Activated naive CD4-positive, alpha-beta T cell treated with anti-CD3 and anti-CD28 coated beads for 36 hours (primary cell): ENCODE data around the gene CALML4. TPM values are rescaled to one million over a fixed set of nuclear protein-coding genes. Genes with fewer than 3 reads are reported as not detected.
A peak's percentile ranks its signal among the peaks of the same experiment; 100 is the strongest.

ENCODE experiments used
- CTCF ChIA-PET: fragments of 350-600 bp; sonication (Branson Sonifier 250); formaldehyde crosslinking; loops from one replicate; lab custom pipeline; 2021; ENCODE audit warnings: antibody characterized with exemption; lab: Charles Lee
- DNase-seq: peaks from one replicate; pipeline ENCODE4 v3.0.0-alpha.2; 2020
- H3K27ac Mint-ChIP-seq: one replicate; pipeline ENCODE4 v1.8.0; 2021; ENCODE audit warnings: mild to moderate bottlenecking, mixed read lengths
- H3K27me3 Mint-ChIP-seq: one replicate; pipeline ENCODE4 v1.8.0; 2021; ENCODE audit warnings: low read depth, mixed read lengths
- H3K36me3 Mint-ChIP-seq: one replicate; pipeline ENCODE4 v1.8.0; 2021; ENCODE audit warnings: low read depth, mixed read lengths
- H3K4me1 Mint-ChIP-seq: one replicate; pipeline ENCODE4 v1.8.0; 2021; ENCODE audit warnings: low read depth, mixed read lengths
- H3K4me3 Mint-ChIP-seq: one replicate; pipeline ENCODE4 v1.8.0; 2021; ENCODE audit warnings: mild to moderate bottlenecking, moderate library complexity, mixed read lengths
- H3K9me3 Mint-ChIP-seq: one replicate; pipeline ENCODE4 v1.8.0; 2021; ENCODE audit warnings: mixed read lengths
- intact Hi-C: fragments of 100-400 bp; cut with micrococcal nuclease; formaldehyde crosslinking; loops from one replicate; pipeline ENCODE4 v1.15.1; 2023
- total RNA-seq, 2 experiments: library from RNA; stranded (reverse); gene quantifications; one replicate each; pipeline ENCODE4 v1.2.3, GENCODE V29; 2021

The CALML4 gene
- total RNA-seq, 2 experiments from 2014 or later: 8.5 to 11.4 TPM

DNA sequence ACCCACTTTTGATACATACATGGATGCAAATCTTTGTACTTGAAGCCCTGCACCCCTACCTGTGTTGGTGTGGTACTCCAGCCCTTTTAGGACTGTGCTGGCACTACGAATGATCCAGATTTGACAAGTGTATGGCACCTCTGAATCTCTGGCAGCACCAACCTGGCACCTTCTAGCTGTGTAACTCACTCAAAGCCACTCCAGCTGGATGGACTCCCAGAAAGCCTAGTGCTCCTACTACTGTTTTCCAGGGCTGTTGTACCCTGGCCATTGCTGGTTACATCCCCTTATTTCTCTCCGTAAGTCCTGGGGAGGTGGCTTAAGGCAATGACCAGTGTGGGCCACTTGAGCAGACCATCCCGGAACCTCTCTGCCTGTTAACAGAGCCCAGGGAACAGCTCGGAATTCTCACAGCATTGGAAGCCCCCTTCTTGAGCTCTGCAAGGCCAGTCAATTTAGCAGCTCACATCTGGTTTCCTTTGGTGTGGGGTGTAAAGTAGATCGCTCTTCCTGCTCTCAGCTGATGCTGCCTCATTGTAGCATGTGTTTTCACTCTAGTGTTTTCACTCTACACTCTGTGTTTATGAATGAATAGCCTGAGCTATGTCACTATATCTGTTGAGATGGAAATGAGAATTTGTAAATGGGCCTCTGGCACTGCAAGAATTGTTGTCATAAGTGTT, 12.2 kb downstream of the CALML4 start:
- Mint-ChIP-seq H3K9me3 (no peaks in the 10 kb centered on the region), H3K4me3 (no peak overlapping the region), H3K27me3 (no peaks in the 10 kb centered on the region), H3K36me3 (peaks cover 34% of the 10 kb centered on the region), H3K4me1 (no peaks in the 10 kb centered on the region), H3K27ac (no peak overlapping the region)
- CTCF ChIA-PET: interaction anchor here (1.2 to 1.3 kb wide), 2 partner anchors 9 to 337 kb away, joined by 3 to 5 read pairs; no protein-coding TSS in a partner anchor
- DNase-seq: no peak
- intact Hi-C loops: no loop called here

DNA sequence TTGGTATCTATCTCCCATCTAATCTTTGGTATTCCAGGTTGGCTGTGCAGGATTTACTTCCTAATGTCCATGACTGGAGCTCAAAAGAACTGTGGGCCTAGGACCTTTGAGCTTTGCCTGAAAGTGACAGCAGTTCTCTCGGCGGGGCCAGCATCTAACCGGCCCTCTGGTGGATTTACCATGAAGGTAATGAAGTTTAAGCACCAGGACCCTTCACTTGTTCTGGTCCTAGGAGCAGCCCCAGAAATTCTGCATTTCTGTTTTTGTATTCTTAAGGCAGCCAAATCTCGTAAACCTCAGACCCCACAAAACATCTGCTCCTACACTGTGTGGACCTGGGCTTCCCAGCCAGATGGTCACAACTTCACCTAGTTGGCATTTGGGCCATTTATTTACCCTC, 13.0 kb downstream of the CALML4 start:
- H3K4me1 Mint-ChIP-seq: peaks cover 3% of the 10 kb centered on the region
- H3K36me3 Mint-ChIP-seq: peaks cover 32% of the 10 kb centered on the region
- H3K9me3 Mint-ChIP-seq: no peaks in the 10 kb centered on the region
- H3K4me3 Mint-ChIP-seq: no peak overlapping the region
- no peak for DNase-seq
- CTCF ChIA-PET: interaction anchor here (0.6 to 1.3 kb wide), 2 partner anchors 8 to 665 kb away, joined by 3 read pairs; no protein-coding TSS in a partner anchor
- no peaks in the 10 kb centered on the region for H3K27me3 Mint-ChIP-seq
- H3K27ac Mint-ChIP-seq: no peak overlapping the region
- intact Hi-C loops: no loop called here

DNA sequence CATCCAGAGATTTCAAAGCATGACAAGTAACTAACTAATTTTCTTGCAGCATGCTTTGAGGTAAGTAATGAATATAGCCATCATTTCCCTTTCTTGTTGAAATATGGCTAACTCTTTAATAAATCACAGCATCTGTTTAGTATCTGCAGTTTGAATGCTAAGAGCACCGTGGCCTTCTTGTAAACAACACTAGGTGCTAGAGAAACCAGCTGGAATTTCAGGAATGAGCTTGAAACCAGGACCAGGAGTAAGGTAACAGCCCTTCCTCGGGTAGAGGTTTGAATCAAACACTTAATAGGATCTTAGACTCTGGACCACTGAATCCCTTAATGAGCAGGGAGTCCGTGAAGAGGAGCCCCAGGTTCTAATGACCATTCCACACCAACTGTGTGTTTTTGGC, 13.6 kb downstream of the CALML4 start:
- DNase-seq: no peak
- Mint-ChIP-seq H3K4me1 (peaks cover 3% of the 10 kb centered on the region), H3K36me3 (peaks cover 31% of the 10 kb centered on the region), H3K27me3 (no peaks in the 10 kb centered on the region), H3K4me3 (no peak overlapping the region), H3K27ac (no peak overlapping the region), H3K9me3 (no peaks in the 10 kb centered on the region)
- intact Hi-C loops: no loop called here
- CTCF ChIA-PET: interaction anchor here (0.6 to 1.3 kb wide), 2 partner anchors 7 to 666 kb away, joined by 3 read pairs; no protein-coding TSS in a partner anchor

DNA sequence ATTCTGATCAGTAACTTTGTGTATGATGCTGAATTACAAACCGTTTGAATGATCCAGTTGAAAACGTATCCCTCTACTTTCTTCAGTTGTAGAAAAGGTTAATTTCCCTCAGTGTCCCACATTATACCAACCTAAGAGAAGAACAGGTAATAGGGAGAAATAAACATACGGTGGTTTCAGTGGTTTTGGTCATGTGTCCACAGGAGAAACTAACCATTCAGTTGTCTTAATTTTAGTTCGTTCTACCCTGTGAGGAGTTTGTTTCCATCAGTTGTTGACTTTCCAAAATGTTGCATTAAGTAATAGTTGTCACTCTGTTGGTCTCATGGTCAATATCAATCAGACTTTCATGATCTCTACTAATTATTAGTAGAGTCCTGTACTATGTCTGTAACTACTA, 15.1 kb downstream of the CALML4 start:
- H3K4me3 Mint-ChIP-seq: no peak overlapping the region
- H3K36me3 Mint-ChIP-seq: peaks cover 31% of the 10 kb centered on the region
- CTCF ChIA-PET: no interaction called here
- DNase-seq: no peak
- H3K27me3 Mint-ChIP-seq: no peaks in the 10 kb centered on the region
- H3K4me1 Mint-ChIP-seq: peaks cover 3% of the 10 kb centered on the region
- no peak overlapping the region for H3K27ac Mint-ChIP-seq
- no peaks in the 10 kb centered on the region for H3K9me3 Mint-ChIP-seq
- intact Hi-C loops: no loop called here

DNA sequence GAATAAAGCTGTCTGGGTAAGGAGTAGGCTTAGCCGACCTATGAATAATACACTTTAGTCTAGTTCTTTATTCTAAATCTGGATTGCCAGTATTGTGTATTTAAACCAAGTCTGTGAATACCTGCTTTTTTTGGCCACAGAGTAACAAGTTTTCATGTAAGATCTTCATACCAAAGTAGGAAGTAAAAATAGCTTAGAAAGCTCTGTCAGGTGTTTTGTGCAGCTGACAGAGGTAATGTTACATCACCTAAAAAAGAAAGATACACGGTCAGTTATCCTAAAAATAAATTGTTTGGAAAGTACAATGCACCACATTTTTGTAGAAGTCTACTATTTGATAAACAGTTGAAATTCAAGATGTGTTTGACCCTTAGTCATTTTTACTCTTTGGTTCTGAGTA, 16.5 kb downstream of the CALML4 start:
- H3K4me1 Mint-ChIP-seq: peaks cover 3% of the 10 kb centered on the region
- H3K9me3 Mint-ChIP-seq: no peaks in the 10 kb centered on the region
- no peaks in the 10 kb centered on the region for H3K27me3 Mint-ChIP-seq
- CTCF ChIA-PET: interaction anchor here (0.7 kb wide), 1 partner anchor 96 kb away, joined by 3 read pairs; no protein-coding TSS in a partner anchor
- intact Hi-C loops: no loop called here
- H3K27ac Mint-ChIP-seq: no peak overlapping the region
- H3K36me3 Mint-ChIP-seq: peaks cover 32% of the 10 kb centered on the region
- no peak for DNase-seq
- no peak overlapping the region for H3K4me3 Mint-ChIP-seq

DNA sequence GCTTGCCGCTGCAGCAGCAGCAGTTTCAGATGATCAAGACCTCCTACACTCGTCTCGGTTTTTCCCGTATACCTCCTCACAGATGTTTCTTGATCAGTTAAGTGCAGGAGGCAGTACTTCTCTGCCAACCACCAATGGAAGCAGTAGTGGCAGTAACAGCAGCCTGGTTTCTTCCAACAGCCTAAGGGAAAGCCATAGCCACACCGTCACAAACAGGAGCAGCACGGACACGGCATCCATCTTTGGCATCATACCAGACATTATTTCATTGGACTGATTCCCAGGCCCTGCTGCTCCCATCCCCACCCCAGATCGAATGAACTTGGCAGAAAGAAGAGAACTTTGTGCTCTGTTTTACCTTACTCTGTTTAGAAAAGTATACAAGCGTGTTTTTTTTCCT, 17.6 kb downstream of the CALML4 start:
- no peaks in the 10 kb centered on the region for H3K27me3 Mint-ChIP-seq
- no peak overlapping the region for H3K4me3 Mint-ChIP-seq
- H3K27ac Mint-ChIP-seq: peak overlapping the region; percentile 36
- H3K9me3 Mint-ChIP-seq: no peaks in the 10 kb centered on the region
- intact Hi-C loops: no loop called here
- H3K4me1 Mint-ChIP-seq: peaks cover 3% of the 10 kb centered on the region
- no peak for DNase-seq
- CTCF ChIA-PET: no interaction called here
- H3K36me3 Mint-ChIP-seq: peaks cover 33% of the 10 kb centered on the region

DNA sequence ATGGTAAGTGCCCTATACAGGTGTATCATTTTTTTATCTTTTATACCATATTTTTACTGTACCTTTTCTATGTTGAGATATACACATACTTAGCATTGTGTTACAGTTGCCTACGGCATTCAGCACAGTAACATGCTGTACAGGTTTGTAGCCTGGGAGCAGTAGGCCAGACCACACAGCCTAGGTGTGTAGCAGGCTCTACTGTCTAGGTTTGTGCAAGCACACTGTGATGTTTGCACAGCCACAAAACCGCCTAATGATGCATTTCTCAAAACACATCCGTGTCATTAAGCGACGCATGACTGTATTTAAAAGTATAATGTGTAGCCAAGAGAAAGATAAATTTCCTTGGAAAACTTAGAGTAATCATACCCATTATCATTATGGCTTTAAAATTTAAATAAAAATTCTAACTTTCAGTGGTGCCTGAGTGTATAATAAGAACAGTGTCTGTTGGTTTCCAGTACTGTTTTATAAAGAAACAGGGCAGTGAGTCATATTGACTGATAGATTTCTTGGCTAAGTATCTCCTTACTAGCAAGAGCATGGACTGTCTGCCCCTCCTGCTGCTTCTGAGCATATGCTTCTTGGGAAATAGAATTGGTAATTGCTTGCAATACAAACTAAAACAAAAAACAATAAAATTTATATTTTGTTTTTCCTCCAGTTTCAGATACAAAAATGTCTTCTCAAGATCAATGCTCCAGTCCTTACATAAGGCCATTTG, 18.3 kb downstream of the CALML4 start:
- Mint-ChIP-seq H3K4me1 (peaks cover 3% of the 10 kb centered on the region), H3K27ac (peak overlapping the region; percentile 8), H3K36me3 (peaks cover 33% of the 10 kb centered on the region), H3K4me3 (no peak overlapping the region), H3K9me3 (no peaks in the 10 kb centered on the region), H3K27me3 (no peaks in the 10 kb centered on the region)
- CTCF ChIA-PET: no interaction called here
- no peak for DNase-seq
- intact Hi-C loops: no loop called here

DNA sequence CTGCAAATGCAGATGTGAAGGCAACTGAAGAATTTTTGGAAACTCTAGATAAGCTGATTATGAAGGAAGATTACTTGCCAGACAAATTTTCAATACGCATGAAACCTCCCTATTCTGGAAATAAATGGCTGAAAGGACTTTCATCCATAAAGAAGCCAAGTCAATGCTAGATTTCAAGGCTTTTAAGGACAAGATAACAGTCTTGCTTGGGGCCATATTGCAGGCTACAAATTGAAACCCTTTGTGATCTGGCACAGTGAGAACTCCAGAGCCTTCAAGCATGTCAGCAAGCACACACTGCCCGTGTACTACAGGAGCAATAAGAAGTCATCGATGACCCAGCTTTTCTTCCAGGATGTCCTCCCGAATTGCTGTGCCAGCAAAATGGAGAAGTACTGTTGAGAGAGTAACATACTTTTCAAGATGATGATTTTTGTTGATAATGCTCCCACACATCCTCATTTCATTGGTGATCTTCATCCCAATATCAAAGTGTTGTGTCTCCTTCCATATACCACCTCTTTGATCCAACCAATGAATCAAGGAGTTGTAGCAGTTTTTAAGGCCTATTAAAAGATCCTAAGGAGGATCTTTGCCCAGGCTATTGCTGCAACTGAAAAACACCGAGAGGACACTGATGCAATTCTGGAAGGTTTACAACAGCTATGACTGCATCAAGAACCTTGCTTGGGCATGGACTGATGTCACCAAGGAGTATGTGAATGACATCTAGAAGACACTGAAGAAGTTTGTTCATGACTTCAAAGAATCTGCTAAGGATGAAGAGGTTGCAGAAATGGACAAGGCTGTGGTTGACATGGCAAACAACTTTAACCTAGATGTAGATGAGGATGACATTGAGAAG, 20.3 kb downstream of the CALML4 start:
- CTCF ChIA-PET: interaction anchor here (1.1 kb wide), 1 partner anchor 7 kb away, joined by 3 read pairs; no protein-coding TSS in a partner anchor
- Mint-ChIP-seq H3K27ac (peak overlapping the region; percentile 88), H3K9me3 (no peaks in the 10 kb centered on the region), H3K36me3 (peaks cover 39% of the 10 kb centered on the region), H3K27me3 (no peaks in the 10 kb centered on the region), H3K4me1 (peaks cover 3% of the 10 kb centered on the region), H3K4me3 (no peak overlapping the region)
- DNase-seq: no peak
- intact Hi-C loops: no loop called here

DNA sequence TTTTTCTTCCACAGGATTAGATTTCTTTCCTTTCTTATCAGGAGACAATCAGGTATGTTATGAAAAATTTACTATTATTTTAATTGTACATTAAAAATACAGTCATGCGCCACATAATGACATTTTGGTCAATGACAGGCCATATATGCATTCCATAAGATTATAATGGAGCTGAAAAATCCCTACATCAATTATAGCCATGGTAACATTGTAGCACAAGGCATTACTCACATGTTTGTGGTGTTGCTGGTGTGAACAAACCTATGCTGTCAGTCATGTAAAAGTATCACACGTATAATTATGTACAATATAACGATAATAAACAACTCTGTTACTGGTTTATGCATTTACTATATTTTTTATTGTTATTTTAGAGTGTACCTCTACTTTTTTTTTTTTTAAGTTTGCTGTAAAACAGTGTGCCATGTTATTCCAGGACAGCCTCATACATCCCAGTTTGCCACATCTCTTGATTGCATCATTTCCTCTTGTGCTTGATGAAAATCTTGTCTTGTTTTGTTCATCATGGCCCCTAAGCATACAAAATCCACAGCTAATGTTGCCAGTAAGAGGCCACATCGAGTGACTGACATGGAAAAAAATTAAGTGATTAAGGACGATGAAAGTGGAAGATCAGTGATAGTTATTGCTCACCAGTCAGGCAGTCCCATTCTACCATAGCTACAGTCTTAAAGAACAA, 21.4 kb downstream of the CALML4 start:
- no peak overlapping the region for H3K4me3 Mint-ChIP-seq
- H3K27ac Mint-ChIP-seq: peak overlapping the region; percentile 88
- intact Hi-C loops: no loop called here
- H3K4me1 Mint-ChIP-seq: peaks cover 3% of the 10 kb centered on the region
- H3K36me3 Mint-ChIP-seq: peaks cover 30% of the 10 kb centered on the region
- DNase-seq: no peak
- no peaks in the 10 kb centered on the region for H3K27me3 Mint-ChIP-seq
- CTCF ChIA-PET: interaction anchor here (1.0 to 1.1 kb wide), 2 partner anchors 8 to 11 kb away, joined by 3 read pairs; no protein-coding TSS in a partner anchor
- no peaks in the 10 kb centered on the region for H3K9me3 Mint-ChIP-seq

DNA sequence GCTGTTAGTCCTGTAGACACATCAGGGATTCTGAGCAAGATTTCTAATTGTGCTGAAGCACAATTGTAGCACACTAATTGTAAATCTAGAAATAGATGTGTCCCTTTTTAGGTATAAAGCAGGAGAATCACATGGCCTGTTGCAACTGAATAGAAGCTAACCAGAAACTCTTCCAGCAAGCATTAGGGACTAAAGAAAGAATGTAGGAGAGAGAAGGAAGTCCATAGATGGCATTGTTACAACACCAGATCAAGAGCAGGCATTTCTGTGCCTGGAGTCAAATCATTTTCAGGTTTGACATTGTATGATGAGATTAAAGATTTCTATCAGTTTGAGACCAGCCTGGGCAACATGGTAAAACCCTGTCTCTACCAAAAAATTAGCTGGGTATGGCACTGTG, 27.4 kb downstream of the CALML4 start:
- CTCF ChIA-PET: no interaction called here
- H3K36me3 Mint-ChIP-seq: peaks cover 16% of the 10 kb centered on the region
- no peak overlapping the region for H3K4me3 Mint-ChIP-seq
- H3K4me1 Mint-ChIP-seq: peaks cover 4% of the 10 kb centered on the region
- H3K9me3 Mint-ChIP-seq: no peaks in the 10 kb centered on the region
- DNase-seq: no peak
- H3K27me3 Mint-ChIP-seq: no peaks in the 10 kb centered on the region
- no peak overlapping the region for H3K27ac Mint-ChIP-seq
- intact Hi-C loops: no loop called here

DNA sequence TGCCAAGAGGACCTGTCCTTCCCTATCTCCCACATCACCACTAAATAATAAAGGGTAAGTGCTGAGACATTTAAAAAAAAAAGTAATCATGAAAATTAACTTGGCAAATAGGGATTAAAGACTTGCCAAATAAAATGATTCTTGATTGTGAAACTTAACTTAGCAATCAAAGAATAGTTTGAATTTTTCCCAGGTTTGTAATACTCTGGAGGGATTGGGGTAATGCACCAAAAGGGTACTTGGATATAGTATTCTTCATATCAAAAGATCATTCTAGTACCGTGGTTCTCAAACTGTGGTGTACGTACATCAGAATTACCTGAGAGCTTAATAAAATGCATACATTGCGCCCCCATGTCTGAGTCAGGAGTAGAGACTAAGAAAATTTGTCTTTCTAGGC, 28.5 kb downstream of the CALML4 start:
- H3K36me3 Mint-ChIP-seq: peaks cover 19% of the 10 kb centered on the region
- DNase-seq: no peak
- no peak overlapping the region for H3K4me3 Mint-ChIP-seq
- peaks cover 2% of the 10 kb centered on the region for H3K9me3 Mint-ChIP-seq
- intact Hi-C loops: no loop called here
- no peak overlapping the region for H3K27ac Mint-ChIP-seq
- H3K27me3 Mint-ChIP-seq: no peaks in the 10 kb centered on the region
- H3K4me1 Mint-ChIP-seq: peaks cover 4% of the 10 kb centered on the region
- CTCF ChIA-PET: interaction anchor here (0.6 kb wide), 1 partner anchor 711 kb away, joined by 6 read pairs; no protein-coding TSS in a partner anchor
